Rectal smooth muscle tissue (tissue), 1 donor: ENCODE measurements around the gene TOM1.

ENCODE experiments used
- H3K27ac ChIP-seq: one replicate; pipeline ENCODE4 v1.7.0; 2013; ENCODE audit warnings: low read depth, low read length, inconsistent platforms
- H3K27me3 ChIP-seq: one replicate; pipeline ENCODE4 v1.7.0; 2013; ENCODE audit warnings: low read length; ENCODE audit not compliant: control insufficient read depth, insufficient read depth
- H3K36me3 ChIP-seq: one replicate; pipeline ENCODE4 v1.7.0; 2013; ENCODE audit warnings: low read length; ENCODE audit not compliant: control insufficient read depth, insufficient read depth
- H3K4me1 ChIP-seq: one replicate; pipeline ENCODE4 v1.7.0; 2013; ENCODE audit warnings: low read length; ENCODE audit not compliant: control insufficient read depth, insufficient read depth
- H3K4me3 ChIP-seq: one replicate; pipeline ENCODE4 v1.7.0; 2013; ENCODE audit warnings: low read length
- H3K9ac ChIP-seq: one replicate; pipeline ENCODE4 v1.7.0; 2013; ENCODE audit warnings: low read length

TOM1 gene

DNA sequence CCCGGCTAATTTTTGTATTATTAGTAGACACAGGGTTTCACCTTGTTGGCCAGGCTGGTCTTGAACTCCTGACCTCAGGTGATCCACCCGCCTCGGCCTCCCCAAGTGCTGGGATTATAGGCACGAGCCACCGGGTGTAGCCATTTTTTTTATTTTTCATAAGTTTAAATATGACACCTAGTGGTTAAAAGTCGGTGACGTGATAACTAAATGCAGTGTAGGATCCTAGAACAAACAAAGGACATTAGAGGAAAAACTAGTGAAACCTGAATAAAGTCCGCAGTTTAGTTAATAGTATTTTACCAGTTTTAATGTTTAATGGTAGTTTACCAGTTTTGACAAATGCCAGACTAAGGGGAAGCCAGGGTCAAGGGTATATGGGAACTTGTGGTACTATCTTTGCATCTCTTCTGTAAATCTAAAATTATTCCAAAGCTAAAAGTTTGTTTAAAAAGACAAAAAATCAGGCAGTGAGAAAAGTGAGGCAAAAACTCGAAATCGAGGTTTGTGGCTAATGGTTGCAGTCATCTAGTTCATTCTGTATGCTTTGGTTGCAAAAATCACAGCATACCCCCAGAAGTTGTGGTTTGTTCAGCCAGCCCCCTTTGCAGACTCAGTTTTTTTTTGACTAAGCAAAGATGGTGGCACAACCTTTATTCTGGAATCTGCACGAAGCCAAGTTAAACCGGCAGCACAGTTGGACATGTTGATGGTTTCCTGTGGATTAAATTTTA is 29.6 kb downstream of the TOM1 start:
- Histone ChIP-seq H3K4me3 (no peak overlapping the region), H3K36me3 (peaks cover 52% of the 10 kb centered on the region), H3K4me1 (peaks cover 7% of the 10 kb centered on the region), H3K9ac (no peak overlapping the region), H3K27ac (peak overlapping the region; percentile 90), H3K27me3 (no peaks in the 10 kb centered on the region)

DNA sequence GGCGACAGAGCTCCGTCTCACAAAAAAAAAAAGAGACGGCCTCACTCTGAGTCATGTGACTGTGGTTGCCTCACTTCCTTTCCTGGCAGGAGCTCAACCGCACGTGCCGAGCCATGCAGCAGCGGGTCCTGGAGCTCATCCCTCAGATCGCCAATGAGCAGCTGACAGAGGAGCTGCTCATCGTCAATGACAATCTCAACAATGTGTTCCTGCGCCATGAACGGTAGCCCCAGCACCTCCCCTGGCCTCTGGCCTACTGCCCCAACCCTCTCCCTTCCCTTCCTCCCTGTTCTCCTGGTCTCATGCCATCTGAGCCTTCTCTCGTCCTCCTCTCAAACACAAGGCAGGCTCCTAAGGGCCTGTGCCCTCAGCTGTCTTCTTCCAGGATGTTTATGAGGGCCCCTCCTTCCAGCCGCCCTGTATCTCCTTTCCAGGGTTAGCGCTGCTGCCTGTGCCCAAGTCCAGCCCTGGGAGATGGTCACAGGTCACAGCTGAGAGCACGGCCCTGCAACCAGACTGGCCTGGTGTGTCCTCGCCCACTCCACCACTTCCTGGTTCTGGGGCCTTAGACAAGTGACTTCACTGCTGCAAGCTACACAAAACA is 30.7 kb downstream of the TOM1 start:
- no peak overlapping the region for H3K9ac ChIP-seq
- H3K4me3 ChIP-seq = no peak overlapping the region
- H3K27me3 ChIP-seq = no peaks in the 10 kb centered on the region
- peak overlapping the region; percentile 90 for H3K27ac ChIP-seq
- H3K36me3 ChIP-seq = peaks cover 51% of the 10 kb centered on the region
- H3K4me1 ChIP-seq = peaks cover 7% of the 10 kb centered on the region

DNA sequence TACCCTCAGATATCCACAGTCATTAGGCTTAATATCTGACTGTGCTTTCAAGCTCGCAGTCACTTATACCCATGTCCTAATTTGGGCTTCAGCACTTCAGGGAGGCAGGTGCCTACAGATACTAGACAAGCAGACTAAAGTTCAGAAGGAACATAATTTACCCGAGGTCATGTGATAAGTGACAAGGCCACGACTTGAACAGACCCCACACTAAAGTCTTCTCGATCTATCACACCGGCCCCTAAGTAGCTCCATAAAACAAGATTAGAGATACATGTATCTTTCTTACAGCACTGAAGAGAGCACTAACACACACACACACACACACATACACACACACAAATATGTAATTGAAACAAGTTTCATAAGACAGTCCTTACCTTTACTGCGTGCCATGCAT is 32.6 kb downstream of the TOM1 start:
- H3K4me1 ChIP-seq = peaks cover 7% of the 10 kb centered on the region
- H3K4me3 ChIP-seq = no peak overlapping the region
- peaks cover 52% of the 10 kb centered on the region for H3K36me3 ChIP-seq
- H3K27me3 ChIP-seq = no peaks in the 10 kb centered on the region
- no peak overlapping the region for H3K9ac ChIP-seq
- no peak overlapping the region for H3K27ac ChIP-seq

DNA sequence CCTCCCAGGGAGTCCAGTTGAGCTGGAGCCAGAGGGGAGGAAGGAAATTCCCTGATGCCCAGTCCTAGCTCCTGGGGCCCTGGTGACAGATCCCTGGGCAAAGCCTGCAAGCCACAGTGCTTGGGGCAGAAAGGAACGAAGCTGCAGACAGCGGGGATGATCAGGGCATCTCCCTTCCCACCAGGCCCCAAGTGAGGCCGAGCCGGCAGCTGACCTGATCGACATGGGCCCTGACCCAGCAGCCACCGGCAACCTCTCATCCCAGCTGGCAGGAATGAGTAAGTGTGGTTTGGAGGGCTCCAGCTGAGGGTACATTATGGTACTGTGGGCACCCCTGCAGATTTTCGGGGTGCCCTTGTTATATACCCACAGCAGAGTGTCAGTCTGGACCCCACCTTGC is 33.5 kb downstream of the TOM1 start:
- peaks cover 49% of the 10 kb centered on the region for H3K36me3 ChIP-seq
- no peak overlapping the region for H3K4me3 ChIP-seq
- H3K27ac ChIP-seq = no peak overlapping the region
- H3K4me1 ChIP-seq = peaks cover 7% of the 10 kb centered on the region
- H3K27me3 ChIP-seq = no peaks in the 10 kb centered on the region
- H3K9ac ChIP-seq = no peak overlapping the region

DNA sequence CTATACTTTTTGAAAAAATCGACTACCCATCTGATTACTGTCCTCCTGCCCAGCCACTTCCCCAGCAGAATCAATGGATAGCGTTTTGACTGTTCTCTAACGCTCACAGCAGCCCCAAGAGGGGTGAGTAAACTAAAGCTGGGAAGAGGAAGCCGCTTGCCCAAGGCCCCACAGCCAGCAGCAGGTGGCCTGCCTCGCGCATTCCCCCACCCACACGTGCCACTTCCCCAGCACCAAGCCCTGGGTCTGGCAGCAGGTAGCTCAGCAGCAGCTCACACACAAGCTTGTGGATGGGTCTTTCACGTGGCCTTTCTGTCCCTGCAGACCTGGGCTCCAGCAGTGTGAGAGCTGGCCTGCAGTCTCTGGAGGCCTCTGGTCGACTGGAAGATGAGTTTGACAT is 34.3 kb downstream of the TOM1 start:
- H3K4me3 ChIP-seq = no peak overlapping the region
- peaks cover 51% of the 10 kb centered on the region for H3K36me3 ChIP-seq
- H3K4me1 ChIP-seq = peaks cover 7% of the 10 kb centered on the region
- no peak overlapping the region for H3K9ac ChIP-seq
- H3K27ac ChIP-seq = no peak overlapping the region
- no peaks in the 10 kb centered on the region for H3K27me3 ChIP-seq

DNA sequence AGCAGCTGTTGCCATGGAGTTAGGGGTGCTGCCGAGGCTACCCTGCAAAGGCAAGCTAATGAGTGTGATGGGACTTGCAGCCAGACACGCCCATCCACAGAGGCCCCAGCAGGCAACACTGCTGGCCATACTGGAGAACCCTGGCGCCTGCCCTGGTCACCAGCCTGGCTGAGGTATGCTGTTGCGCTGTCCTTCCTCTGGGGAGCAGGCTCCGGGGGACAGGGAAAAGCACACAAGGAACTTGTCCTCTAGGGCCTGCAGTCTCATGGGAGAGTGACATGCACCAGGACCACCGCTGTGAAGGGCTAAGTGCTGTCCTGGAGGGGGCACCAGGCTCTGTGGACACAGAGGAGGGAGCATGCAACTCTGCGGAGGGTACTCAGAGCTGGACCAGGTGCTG is 35.8 kb downstream of the TOM1 start:
- Histone ChIP-seq H3K27me3 (no peaks in the 10 kb centered on the region), H3K36me3 (peaks cover 51% of the 10 kb centered on the region), H3K27ac (no peak overlapping the region), H3K4me3 (no peak overlapping the region), H3K4me1 (peaks cover 5% of the 10 kb centered on the region), H3K9ac (no peak overlapping the region)

DNA sequence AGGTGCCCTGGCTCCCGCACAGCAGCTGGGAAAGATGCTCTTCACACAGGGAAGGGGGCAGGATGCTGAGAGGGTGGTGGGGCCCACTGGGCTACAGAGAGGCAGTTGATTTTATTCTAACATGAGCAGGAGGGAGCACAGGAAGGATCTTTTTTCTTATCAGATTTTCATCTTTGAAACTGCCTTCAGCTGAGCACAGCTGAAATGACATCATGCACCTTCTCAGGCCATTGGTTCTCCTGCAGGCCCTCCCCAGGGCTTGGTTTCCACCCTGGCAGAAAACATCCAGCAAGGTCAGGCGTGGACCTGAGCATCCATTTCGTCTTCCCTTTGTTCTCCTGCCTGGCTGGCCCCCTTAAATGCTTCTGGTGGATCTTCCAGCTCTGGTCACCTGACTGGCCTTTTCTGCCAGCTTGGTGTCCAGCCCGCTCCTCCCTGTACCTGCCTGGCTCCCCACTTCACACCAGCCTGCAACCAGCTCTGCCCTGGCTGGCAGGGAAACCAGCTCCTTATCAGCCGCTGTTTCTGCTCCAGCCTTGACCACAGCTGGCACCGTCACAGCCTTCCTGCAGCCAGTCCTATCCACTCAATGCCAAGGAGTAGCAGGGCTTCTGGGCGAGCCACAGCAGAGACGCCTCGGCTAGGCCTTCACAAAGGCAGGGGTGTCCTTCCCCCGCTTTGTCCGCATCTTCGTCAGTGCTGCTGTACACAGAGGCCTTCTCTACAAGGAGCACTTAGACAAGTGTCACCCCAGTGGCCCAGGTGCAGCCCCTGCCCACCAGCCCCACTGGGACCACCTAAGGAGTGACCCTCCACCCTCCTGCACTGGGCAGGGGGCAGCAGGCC is 36.5 kb downstream of the TOM1 start:
- H3K4me3 ChIP-seq = no peak overlapping the region
- H3K27me3 ChIP-seq = no peaks in the 10 kb centered on the region
- H3K27ac ChIP-seq = no peak overlapping the region
- H3K36me3 ChIP-seq = peaks cover 50% of the 10 kb centered on the region
- H3K9ac ChIP-seq = no peak overlapping the region
- H3K4me1 ChIP-seq = no peaks in the 10 kb centered on the region

DNA sequence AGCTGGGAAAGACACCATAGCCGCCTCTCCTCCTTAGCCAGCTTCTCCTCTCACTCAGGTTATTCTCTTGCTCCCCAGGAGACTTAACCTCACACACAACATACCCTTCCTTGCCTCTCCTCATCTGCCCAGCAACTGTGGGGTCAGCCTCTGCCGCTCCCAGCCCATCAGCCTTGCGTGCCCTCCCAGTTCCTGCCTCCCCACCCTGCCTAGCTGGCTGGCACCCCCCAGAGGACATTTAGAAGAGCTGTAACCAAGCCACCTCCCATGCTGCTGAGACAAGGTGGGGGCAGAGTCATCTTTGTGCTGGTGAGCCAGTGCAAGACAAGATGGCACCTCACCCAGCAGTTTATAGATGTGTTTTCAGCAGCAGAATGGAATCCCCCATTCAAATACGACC is 38.2 kb downstream of the TOM1 start:
- no peaks in the 10 kb centered on the region for H3K4me1 ChIP-seq
- H3K27ac ChIP-seq = no peak overlapping the region
- no peak overlapping the region for H3K9ac ChIP-seq
- no peak overlapping the region for H3K4me3 ChIP-seq
- no peaks in the 10 kb centered on the region for H3K27me3 ChIP-seq
- peaks cover 54% of the 10 kb centered on the region for H3K36me3 ChIP-seq

DNA sequence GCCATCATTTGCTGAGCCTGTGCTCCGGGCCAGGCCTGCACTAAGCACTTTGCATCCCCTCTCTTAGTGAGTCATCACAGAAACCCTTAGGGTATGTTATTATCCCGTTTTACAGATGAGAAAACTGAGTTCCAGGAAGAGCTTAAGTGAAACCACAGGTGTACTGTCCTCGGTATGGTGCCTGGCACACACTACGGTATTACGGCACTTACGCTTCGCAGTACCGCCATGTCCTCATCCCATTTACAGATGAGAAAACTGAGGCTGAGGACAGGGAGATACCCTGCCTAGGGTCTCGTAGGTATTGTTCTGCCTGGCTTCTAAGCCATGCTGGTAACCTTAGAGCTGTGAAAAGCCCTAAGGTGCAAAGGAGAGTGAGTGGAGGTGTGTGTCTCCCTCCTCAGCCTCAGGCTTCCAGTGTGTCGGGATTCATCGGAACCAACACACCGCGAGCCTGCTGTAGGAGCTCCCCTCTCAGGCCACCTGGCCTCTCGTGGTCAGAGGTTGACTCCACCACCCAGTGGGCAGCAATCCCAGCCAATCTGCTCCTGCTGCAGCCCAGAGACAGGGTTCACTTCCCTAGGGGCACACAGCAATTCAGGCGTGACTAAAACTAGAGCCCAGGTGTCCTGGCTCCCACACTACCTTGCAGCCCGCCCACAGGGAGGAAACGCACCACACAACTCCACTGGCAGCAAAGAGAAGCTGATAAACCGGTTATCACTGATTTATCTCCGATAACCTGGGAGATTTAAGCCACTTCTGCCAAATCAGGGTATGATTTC is 41.6 kb downstream of the TOM1 start:
- Histone ChIP-seq H3K27ac (no peak overlapping the region), H3K9ac (no peak overlapping the region), H3K4me1 (no peaks in the 10 kb centered on the region), H3K27me3 (no peaks in the 10 kb centered on the region), H3K36me3 (peaks cover 36% of the 10 kb centered on the region), H3K4me3 (no peak overlapping the region)

DNA sequence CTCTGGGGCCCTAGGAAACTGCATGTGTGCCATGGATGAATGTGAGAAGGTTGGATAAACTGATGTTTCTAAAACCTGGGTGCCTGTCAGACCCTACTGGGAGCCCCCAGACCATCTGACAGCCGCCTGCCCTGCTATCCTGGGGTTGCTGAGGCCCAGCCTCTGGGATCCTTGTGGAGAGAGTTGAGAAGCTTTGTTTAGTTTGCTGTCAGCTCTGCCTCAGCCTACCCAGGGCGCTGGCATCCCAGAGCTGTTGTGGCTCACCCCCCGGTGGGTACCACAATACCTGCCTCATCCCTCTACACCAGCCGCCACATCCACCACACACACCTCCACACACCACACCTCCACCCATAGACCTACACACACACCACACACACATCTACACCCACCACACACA is 42.7 kb downstream of the TOM1 start:
- Histone ChIP-seq H3K4me3 (no peak overlapping the region), H3K27me3 (no peaks in the 10 kb centered on the region), H3K36me3 (peaks cover 32% of the 10 kb centered on the region), H3K9ac (no peak overlapping the region), H3K4me1 (no peaks in the 10 kb centered on the region), H3K27ac (no peak overlapping the region)

DNA sequence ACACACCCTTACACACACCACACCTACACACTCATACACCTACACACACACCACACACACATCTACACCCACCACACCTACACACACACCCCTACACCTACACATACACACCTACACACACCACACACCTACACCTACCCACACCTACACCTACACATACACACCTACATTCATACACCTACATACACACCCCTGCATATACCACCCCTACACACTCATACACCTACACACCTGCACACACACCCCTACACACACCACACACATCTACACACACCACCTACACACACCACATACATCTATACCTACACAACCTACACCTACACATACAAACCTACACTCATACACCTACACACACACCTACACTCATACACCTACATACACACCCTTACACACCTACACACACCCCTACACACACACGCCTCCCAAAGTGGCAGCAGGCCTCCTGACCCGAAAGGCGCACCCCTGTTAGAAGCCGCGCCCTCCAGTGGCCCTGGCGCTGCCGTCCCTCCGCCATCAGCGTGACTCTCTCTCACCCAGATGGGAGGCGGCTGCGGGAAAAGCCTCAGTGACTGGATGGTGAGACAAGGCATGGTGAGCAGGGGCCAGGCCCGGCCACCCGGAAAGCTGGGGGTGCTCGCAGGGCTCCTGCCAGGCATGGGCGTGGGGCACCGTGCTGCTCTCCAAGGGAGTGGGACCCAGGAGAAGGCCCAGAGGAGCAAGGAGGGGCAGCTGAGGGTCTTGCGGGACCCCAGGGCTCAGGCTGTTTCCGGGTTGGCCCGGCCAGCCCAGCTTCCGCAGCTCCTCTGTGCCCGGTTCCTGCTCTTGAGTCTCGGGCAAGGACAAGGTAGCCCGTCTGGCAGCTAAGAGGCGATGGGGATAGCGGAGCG is 44.2 kb downstream of the TOM1 start:
- no peak overlapping the region for H3K27ac ChIP-seq
- no peaks in the 10 kb centered on the region for H3K27me3 ChIP-seq
- no peak overlapping the region for H3K9ac ChIP-seq
- H3K4me3 ChIP-seq = no peak overlapping the region
- peaks cover 20% of the 10 kb centered on the region for H3K36me3 ChIP-seq
- no peaks in the 10 kb centered on the region for H3K4me1 ChIP-seq
